T47D (cell line): Measurements from ENCODE around the gene TMEM154.
A peak's percentile ranks its signal among the peaks of the same experiment; 100 is the strongest.

Experiments used
- DNase-seq, 2 experiments: peaks; one replicate each; pipeline versions ENCODE4 v3.0.0 to v3.0.0-alpha.2; 2011 to 2012; ENCODE audit warnings: low read depth in 1 of 2, low spot score in 1 of 2
- JUND ChIP-seq: IDR thresholded peaks from 2 replicates; pipeline ENCODE4 v1.6.1; 2012; ENCODE audit warnings: low read depth
- in situ Hi-C: cut with HindIII; loops from 2 replicates; pipeline ENCODE4 v1.10.0; 2016; ENCODE audit warnings: low sequenced_read_pairs, low pct_unique_long_range_greater_than_20kb

The TMEM154 gene

GRCh38 chr4:152655272-152656129, 24.3 kb downstream of the TMEM154 start:
- DNase-seq: no peak
- in situ Hi-C loops: no loop called here
- no peak for TF ChIP-seq JUND

- no peak for DNase-seq
- TF ChIP-seq JUND: no peak
- in situ Hi-C loops: no loop called here
These were observed 27.7 kb downstream of the TMEM154 start for GRCh38 chr4:152652102-152652501.

- in situ Hi-C loops: no loop called here
- no peak for DNase-seq
- TF ChIP-seq JUND: no peak
These were observed 28.2 kb downstream of the TMEM154 start for GRCh38 chr4:152651473-152652060.

- in situ Hi-C loops: no loop called here
- DNase-seq: no peak
- TF ChIP-seq JUND: no peak
These were observed 33.6 kb downstream of the TMEM154 start for GRCh38 chr4:152646221-152646620.

GRCh38 chr4:152644130-152644529, 35.7 kb downstream of the TMEM154 start:
- in situ Hi-C loops: no loop called here
- no peak for TF ChIP-seq JUND
- no peak for DNase-seq

GRCh38 chr4:152643153-152644035, 36.4 kb downstream of the TMEM154 start:
- in situ Hi-C loops: no loop called here
- DNase-seq: no peak

GRCh38 chr4:152640058-152640921, 39.5 kb downstream of the TMEM154 start:
- no peak for TF ChIP-seq JUND
- in situ Hi-C loops: no loop called here
- peak; percentile 19 for DNase-seq

More at GRCh38 chr4:152643153-152644035, 36.4 kb downstream of the TMEM154 start:
- no peak for TF ChIP-seq JUND

- no peak for DNase-seq
- no peak for TF ChIP-seq JUND
- in situ Hi-C loops: no loop called here
These were observed 43.9 kb downstream of the TMEM154 start for GRCh38 chr4:152635851-152636250.

- TF ChIP-seq JUND: no peak
- no peak for DNase-seq
- in situ Hi-C loops: no loop called here
These were observed 45.6 kb downstream of the TMEM154 start for GRCh38 chr4:152634110-152634760.

- no peak for TF ChIP-seq JUND
- peak in 1 of 2 experiments; percentile 25 for DNase-seq
- in situ Hi-C loops: no loop called here
These were observed 46.7 kb downstream of the TMEM154 start for GRCh38 chr4:152633118-152633517.

GRCh38 chr4:152630324-152630723, 49.5 kb downstream of the TMEM154 start:
- in situ Hi-C loops: no loop called here
- no peak for DNase-seq
- no peak for TF ChIP-seq JUND
